HUES48 (cell line): ENCODE data around the gene LEAP2.

Experiments used
- H3K27ac ChIP-seq: one replicate; pipeline ENCODE4 v1.7.0; 2013; ENCODE audit warnings: low read depth, low read length, inconsistent platforms
- H3K27me3 ChIP-seq: 2 replicates; pipeline ENCODE4 v1.6.1; 2013; ENCODE audit warnings: mild to moderate bottlenecking, low read length; ENCODE audit not compliant: control insufficient read depth, insufficient read depth
- H3K36me3 ChIP-seq: 2 replicates; pipeline ENCODE4 v1.6.1; 2013; ENCODE audit warnings: low read length; ENCODE audit not compliant: control insufficient read depth, insufficient read depth
- H3K4me1 ChIP-seq: 2 replicates; pipeline ENCODE4 v1.6.1; 2013; ENCODE audit warnings: mild to moderate bottlenecking, low read length; ENCODE audit not compliant: control insufficient read depth, insufficient read depth
- H3K4me3 ChIP-seq: 2 replicates; pipeline ENCODE4 v1.5.1; 2013; ENCODE audit warnings: mild to moderate bottlenecking, low read depth, low read length
- H3K9ac ChIP-seq: 2 replicates; pipeline ENCODE4 v1.6.1; 2013; ENCODE audit warnings: mild to moderate bottlenecking, low read depth, low read length, moderate library complexity
- H3K9me3 ChIP-seq: 2 replicates; pipeline ENCODE4 v1.6.1; 2013; ENCODE audit warnings: low read length; ENCODE audit not compliant: control insufficient read depth, insufficient read depth

The LEAP2 gene

DNA sequence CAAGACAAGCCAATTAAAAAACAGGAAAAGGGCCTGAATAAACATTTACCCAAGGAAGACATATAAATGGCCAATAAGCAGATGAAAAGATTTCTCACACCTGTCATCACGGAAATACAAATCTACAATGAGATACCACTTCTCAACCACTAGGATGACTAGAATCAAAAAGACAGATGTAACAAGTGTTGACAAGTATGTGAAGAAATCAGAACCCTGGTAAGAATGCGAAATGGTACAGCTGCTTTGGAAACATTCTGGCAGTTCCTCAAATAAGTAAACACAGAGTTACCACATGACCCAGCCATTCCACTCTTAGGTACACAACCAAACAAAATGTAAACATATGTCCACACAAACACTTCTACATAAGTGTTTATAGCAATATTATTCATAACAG, 32.5 kb downstream of the LEAP2 start:
- Histone ChIP-seq H3K27me3 (no peaks in the 10 kb centered on the region), H3K9ac (no peak overlapping the region), H3K27ac (no peak overlapping the region), H3K4me3 (no peak overlapping the region), H3K4me1 (peaks cover 8% of the 10 kb centered on the region; the same call in 1 of the 2 replicates), H3K9me3 (no peaks in the 10 kb centered on the region), H3K36me3 (peaks cover 35% of the 10 kb centered on the region)

DNA sequence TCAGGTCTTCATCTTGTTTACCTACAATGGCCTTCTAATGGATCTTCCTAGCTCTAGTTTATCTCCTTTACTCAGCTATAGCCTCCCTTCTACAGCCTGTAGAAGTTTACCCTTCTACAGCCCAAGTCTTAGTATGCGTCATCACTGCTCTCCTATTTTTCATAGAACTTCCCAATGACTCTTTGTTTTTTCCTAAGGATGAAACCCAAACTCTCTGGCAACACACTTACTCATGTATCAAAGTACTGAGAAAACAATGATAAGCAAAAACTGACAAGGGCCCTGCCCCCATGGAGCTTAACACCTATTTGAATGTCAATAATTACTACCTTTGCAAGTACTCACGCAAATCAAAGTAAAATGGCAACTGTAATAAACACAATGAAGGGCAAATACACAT, 33.7 kb downstream of the LEAP2 start:
- Histone ChIP-seq H3K27me3 (no peaks in the 10 kb centered on the region), H3K9me3 (no peaks in the 10 kb centered on the region), H3K4me3 (no peak overlapping the region), H3K36me3 (peaks cover 37% of the 10 kb centered on the region), H3K4me1 (peaks cover 8% of the 10 kb centered on the region; the same call in 1 of the 2 replicates), H3K27ac (no peak overlapping the region), H3K9ac (no peak overlapping the region)

DNA sequence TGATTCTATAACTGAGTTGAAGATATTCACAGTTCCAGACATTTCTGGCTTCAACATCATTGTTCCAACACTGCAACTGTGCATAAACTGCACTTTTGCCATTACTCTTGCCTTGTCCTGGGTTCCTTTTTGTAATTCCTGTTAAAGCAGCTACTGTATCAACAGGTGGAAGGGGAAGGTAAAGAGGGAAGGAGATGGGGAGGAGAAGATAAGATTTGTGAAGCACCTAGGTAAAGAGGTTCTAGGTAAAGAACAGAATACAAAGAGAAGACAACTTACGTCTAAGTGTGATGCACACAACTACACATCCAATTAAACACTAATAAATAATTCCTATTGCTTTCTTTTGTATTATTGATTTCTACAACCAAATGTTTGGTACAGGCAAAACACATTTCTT, 36.2 kb downstream of the LEAP2 start:
- no peaks in the 10 kb centered on the region for H3K9me3 ChIP-seq
- H3K9ac ChIP-seq = no peak overlapping the region
- no peak overlapping the region for H3K4me3 ChIP-seq
- H3K36me3 ChIP-seq = peaks cover 37% of the 10 kb centered on the region
- H3K27me3 ChIP-seq = no peaks in the 10 kb centered on the region
- H3K4me1 ChIP-seq = peaks cover 8% of the 10 kb centered on the region; the same call in 1 of the 2 replicates
- H3K27ac ChIP-seq = no peak overlapping the region

DNA sequence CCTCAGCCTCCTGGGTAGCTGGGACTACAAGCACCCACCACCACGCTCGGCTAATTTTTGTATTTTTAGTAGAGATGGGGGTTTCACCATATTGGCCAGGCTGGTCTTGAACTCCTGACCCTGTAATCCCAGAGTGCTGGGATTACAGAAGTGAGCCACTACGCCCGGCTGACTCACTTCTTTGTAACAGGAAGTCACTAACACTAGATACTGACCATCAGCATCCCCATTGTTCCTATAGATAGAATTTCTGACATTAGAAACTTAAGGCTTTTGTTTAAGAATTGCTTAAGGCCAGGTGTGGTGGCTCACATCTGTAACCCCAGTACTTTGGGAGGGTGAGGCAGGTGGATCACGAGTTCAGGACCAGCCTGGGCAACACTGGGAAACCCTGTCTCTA, 42.2 kb downstream of the LEAP2 start:
- Histone ChIP-seq H3K27ac (no peak overlapping the region), H3K9me3 (no peaks in the 10 kb centered on the region), H3K36me3 (peaks cover 39% of the 10 kb centered on the region), H3K9ac (no peak overlapping the region), H3K4me1 (no peaks in the 10 kb centered on the region), H3K4me3 (no peak overlapping the region), H3K27me3 (no peaks in the 10 kb centered on the region)

DNA sequence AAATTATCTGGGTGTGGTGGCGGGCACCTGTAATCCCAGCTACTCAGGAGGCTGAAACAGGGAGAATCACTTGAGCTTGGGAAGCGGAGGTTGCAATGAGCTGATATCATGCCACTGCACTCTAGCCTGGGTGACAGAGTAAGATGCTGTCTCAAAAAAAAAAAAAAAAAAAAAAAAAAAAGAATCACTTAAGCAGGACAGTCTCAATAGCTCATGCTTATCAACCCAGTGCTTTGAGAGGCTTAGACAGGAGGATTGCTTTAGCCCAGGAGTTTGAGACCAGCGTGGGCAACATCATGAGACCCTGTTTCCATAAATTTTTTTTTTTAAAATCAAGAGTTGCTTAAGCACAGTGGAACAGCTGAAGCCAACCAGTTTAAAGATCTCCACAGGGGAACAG, 42.6 kb downstream of the LEAP2 start:
- Histone ChIP-seq H3K9me3 (no peaks in the 10 kb centered on the region), H3K27ac (no peak overlapping the region), H3K9ac (no peak overlapping the region), H3K4me3 (no peak overlapping the region), H3K27me3 (no peaks in the 10 kb centered on the region), H3K4me1 (no peaks in the 10 kb centered on the region), H3K36me3 (peaks cover 38% of the 10 kb centered on the region)
